ENCODE results near the gene ZNF48. TPM values are rescaled to one million over a fixed set of nuclear protein-coding genes. Genes with fewer than 3 reads are reported as not detected.
A peak's percentile ranks its signal among the peaks of the same experiment; 100 is the strongest.

ZNF48 gene
- total RNA-seq, 1 experiment from 2014 or later = 57.3 TPM

GRCh38 chr16:30398661-30399434 is 3.6 kb downstream of the ZNF48 start:
- Histone ChIP-seq H3K4ac (ENCODE audit: low read depth, low read length) (no peak overlapping the region), H3K9me3 (ENCODE audit: control insufficient read depth, low read depth, low read length) (no peaks in the 10 kb centered on the region), H3K27ac (ENCODE audit: insufficient read length, low read depth, low read length) (no peak overlapping the region), H4K91ac (ENCODE audit: insufficient read length, low read depth, low read length) (no peak overlapping the region), H3K4me1 (ENCODE audit: insufficient read depth, low read length) (no peaks in the 10 kb centered on the region; the same call in 1 of the 2 replicates), H2BK15ac (ENCODE audit: low read depth, low read length) (no peak overlapping the region), H2AK5ac (ENCODE audit: insufficient read length, low read length) (no peak overlapping the region), H4K8ac (replicated peaks; ENCODE audit: insufficient read length, low read depth, low read length) (no peak overlapping the region), H3K27me3 (ENCODE audit: insufficient read depth, low read length) (no peaks in the 10 kb centered on the region), H2BK120ac (ENCODE audit: low read depth, low read length, poor library complexity, severe bottlenecking) (no peak overlapping the region), H3K23me2 (ENCODE audit: insufficient read length, low read depth, low read length, poor library complexity, severe bottlenecking) (peaks cover 22% of the 10 kb centered on the region), H2AFZ (ENCODE audit: low read length) (no peak overlapping the region), H3K56ac (ENCODE audit: insufficient read length, low read depth, low read length) (no peak overlapping the region), H3K14ac (ENCODE audit: insufficient read depth, low read length) (no peak overlapping the region), H3K4me2 (ENCODE audit: insufficient read depth, insufficient read length, low read length) (peak overlapping the region; percentile 47), H3K79me1 (ENCODE audit: insufficient read depth, low read depth, low read length, poor library complexity, severe bottlenecking) (no peaks in the 10 kb centered on the region), H3K23ac (ENCODE audit: insufficient read length, low read depth, low read length) (no peak overlapping the region), H3K9ac (ENCODE audit: extremely low read depth, insufficient read length, low read length) (no peak overlapping the region), H4K5ac (ENCODE audit: insufficient read length, low read depth, low read length) (no peak overlapping the region), H2BK12ac (ENCODE audit: insufficient read length, low read depth, low read length) (no peak overlapping the region), H3T11ph (ENCODE audit: low read length) (no peak overlapping the region), H4K20me1 (ENCODE audit: control insufficient read depth, insufficient read depth, insufficient read length) (no peaks in the 10 kb centered on the region), H2BK20ac (ENCODE audit: low read depth, low read length, poor library complexity, severe bottlenecking) (no peak overlapping the region), H3K79me2 (ENCODE audit: insufficient read depth, low read length) (peaks cover 4% of the 10 kb centered on the region; the same call in 1 of the 2 replicates), H2BK5ac (ENCODE audit: insufficient read length, low read length) (no peak overlapping the region), H3K18ac (ENCODE audit: insufficient read length, low read depth, low read length) (no peak overlapping the region)
- H3K4me3 Mint-ChIP-seq = peak overlapping the region; percentile 36 to 84; a peak in 3 of 5 replicates
- peaks cover 34 to 41% of the 10 kb centered on the region in 2 experiments for H3K4me1 Mint-ChIP-seq
- no peaks in the 10 kb centered on the region; a peak in 1 of 5 replicates for H3K9me3 Mint-ChIP-seq
- H3K36me3 Mint-ChIP-seq (ENCODE audit: insufficient read depth in 1 of 3, low read depth in 3 of 3) = peaks cover 9 to 33% (median 20%) of the 10 kb centered on the region in 3 experiments; a peak in 6 of 7 replicates
- no peak for TF ChIP-seq CTCF (conservative IDR thresholded peaks at IDR 0.05)
- H3K27me3 Mint-ChIP-seq (ENCODE audit: low read depth) = peaks cover 2% of the 10 kb centered on the region
- peak; percentile 66 for DNase-seq
- H3K27ac Mint-ChIP-seq = peak overlapping the region in 2 of 3 experiments; percentile 98; a peak in 4 of 7 replicates
- no CpG with 5 or more reads among the region's 23 CpGs for WGBS (ENCODE audit: extremely low coverage, insufficient read length, low lambda C conversion rate)
